NT2/D1 (cell line): ENCODE measurements around the gene TENM3.

ENCODE experiments used
- SUZ12 ChIP-seq: IDR thresholded peaks from 2 replicates; pipeline ENCODE4 v1.6.1; 2011; ENCODE audit not compliant: insufficient read length, insufficient read depth; ENCODE audit errors: extremely low read depth
- YY1 ChIP-seq: IDR thresholded peaks from 2 replicates; pipeline ENCODE4 v1.6.1; 2011; ENCODE audit not compliant: insufficient read length, insufficient read depth
- ZNF274 ChIP-seq: IDR thresholded peaks from 2 replicates; pipeline ENCODE4 v1.6.1; 2011; ENCODE audit warnings: mild to moderate bottlenecking, low read depth, low read length

GRCh38 chr4:182695842-182696241 is 452.6 kb downstream of the TENM3 start:
- TF ChIP-seq ZNF274 (no peak), YY1 (no peak), SUZ12 (no peak)
